HG02798 (cell line): ENCODE measurements around the gene KCNJ10.
"Not testable (repeated sequence)": the region's sequence is repeated elsewhere in the genome, so short reads cannot be mapped to it uniquely, and the experiment has no call there.

ENCODE experiments used
- ATAC-seq: cut with Tn5 transposase; IDR thresholded peaks from one replicate; pipeline ENCODE4 v1.9.1; 2021; ENCODE audit warnings: mild to moderate bottlenecking; ENCODE audit not compliant: unreplicated experiment, poor library complexity

KCNJ10 gene

DNA sequence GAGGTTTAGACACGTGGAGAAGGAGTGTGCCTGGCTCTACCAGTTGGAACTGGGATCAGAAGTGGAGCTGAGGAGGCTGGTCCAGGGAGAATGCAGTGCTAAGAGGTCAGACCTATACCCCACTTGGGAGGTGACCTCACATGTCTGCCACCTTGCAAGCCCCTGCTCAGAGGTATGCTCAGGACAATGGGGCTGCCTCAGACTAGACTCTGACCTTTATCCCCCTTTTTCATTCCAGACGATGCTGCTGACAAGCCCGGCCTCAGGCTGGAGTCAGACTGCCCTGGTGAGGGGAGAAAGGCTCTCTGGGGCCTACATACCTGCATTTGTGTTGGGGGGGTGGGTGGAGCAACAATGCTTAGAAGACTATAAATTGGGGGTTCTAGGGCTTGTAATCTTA, 5.2 kb downstream of the KCNJ10 start:
- no peak for ATAC-seq

DNA sequence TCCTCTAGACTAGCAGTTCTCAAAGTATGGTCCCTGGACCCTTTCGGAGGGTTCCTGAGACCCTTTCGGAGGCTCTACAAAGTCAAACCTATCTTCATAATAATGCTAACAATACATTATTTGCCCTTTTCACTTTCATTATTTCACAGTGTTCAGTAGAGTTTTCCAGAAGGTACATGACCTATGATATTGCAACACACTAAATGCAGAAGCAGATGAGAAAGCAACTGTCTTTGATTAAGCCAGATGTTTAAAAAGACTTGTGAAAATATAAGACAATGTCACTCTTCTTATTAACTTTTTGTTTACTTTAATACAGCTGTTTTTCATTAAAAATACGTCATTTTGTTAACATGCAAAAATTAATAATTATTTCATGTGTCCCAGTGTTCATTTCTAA, 5.8 kb downstream of the KCNJ10 start:
- no peak for ATAC-seq

- ATAC-seq, result no peak
Observed at GRCh38 chr1:160063176-160063575, 6.8 kb downstream of the KCNJ10 start.

GRCh38 chr1:160062230-160062532, 7.8 kb downstream of the KCNJ10 start:
- no peak for ATAC-seq

- ATAC-seq, result no peak
Observed at GRCh38 chr1:160061369-160062229, 8.4 kb downstream of the KCNJ10 start.

DNA sequence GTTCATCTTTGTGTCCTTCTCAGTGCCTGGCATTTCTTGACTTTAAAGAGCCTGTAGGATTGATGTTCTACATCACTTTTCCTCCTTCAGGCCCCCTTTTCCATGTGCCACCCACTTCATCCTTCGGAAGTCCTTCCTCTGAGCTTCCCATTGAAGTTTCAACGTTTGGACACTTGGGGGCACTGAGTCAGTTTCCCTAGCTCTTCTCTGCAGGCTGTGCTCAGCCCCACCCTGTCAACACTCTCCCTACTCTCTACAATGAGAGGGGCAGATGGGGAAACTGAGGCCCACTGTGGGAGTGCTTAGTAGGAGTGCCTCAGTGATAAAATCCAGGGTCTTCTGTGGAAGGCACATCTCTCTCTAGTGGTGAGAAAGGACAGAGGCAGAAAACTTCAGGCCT, 11.9 kb downstream of the KCNJ10 start:
- no peak for ATAC-seq

GRCh38 chr1:160056648-160057169, 13.3 kb downstream of the KCNJ10 start:
- no peak for ATAC-seq

GRCh38 chr1:160053548-160054365, 16.2 kb downstream of the KCNJ10 start:
- no peak for ATAC-seq

DNA sequence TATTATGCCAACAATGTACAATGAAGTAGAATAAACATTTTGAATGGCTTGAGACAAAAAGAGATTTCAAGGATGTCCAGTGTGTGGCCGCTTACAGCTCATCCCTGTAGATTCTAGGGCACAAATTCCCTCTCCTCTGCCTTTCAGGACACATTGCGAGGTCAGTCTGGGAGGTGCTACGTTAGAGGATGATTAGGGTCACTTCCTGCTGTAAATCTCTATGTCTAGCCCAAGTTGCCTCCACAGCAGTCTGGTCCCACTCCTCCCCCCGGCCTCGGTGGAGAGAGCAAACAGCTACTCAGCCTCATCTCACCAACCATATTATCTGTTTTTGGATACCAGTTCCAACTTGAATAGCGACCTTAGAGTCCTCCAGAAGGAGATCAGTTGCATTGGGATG, 17.0 kb downstream of the KCNJ10 start:
- ATAC-seq, result no peak

DNA sequence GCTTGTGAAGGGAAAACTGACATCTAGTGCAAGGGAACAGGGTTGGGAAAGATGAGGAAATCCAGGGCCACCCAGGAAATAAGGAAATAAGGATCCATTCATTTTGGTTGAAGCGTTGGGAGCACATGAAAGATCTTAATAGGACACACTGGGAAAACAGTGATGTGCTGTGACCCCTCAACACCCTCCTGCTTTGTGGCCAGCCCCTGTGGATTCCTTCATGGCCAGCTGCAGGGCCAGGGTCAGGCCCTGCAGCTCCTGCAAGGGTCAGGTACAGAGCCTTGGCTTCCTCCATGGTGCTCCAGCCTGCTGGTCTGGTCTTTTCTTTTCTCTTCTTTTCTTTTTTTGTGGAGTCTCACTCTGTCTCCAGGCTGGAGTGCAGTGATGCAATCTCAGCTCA, 19.3 kb downstream of the KCNJ10 start:
- ATAC-seq, result no peak

- ATAC-seq, result not testable (repeated sequence)
Observed at GRCh38 chr1:160050182-160050581, 19.8 kb downstream of the KCNJ10 start.

GRCh38 chr1:160049101-160049500, 20.9 kb downstream of the KCNJ10 start:
- no peak for ATAC-seq

DNA sequence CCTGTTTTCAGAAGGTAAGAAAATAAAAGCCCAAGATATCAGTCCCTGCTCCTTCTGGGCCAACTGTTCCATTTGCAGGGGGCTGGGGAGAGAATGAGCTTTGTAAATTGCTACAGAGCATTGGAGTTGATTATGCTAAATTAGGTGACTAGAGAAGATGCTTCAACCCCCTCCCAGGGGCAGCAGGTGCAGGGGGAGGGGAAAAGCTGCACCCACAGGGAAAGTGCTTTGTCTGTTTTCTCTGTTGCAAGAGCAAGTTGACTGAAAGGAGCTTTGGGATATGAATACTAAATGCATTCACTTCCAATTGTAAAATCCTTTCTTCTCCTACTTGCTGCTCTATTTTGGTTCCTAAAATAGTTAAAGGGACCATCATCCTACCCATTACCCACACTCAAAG, 21.6 kb downstream of the KCNJ10 start:
- no peak for ATAC-seq

DNA sequence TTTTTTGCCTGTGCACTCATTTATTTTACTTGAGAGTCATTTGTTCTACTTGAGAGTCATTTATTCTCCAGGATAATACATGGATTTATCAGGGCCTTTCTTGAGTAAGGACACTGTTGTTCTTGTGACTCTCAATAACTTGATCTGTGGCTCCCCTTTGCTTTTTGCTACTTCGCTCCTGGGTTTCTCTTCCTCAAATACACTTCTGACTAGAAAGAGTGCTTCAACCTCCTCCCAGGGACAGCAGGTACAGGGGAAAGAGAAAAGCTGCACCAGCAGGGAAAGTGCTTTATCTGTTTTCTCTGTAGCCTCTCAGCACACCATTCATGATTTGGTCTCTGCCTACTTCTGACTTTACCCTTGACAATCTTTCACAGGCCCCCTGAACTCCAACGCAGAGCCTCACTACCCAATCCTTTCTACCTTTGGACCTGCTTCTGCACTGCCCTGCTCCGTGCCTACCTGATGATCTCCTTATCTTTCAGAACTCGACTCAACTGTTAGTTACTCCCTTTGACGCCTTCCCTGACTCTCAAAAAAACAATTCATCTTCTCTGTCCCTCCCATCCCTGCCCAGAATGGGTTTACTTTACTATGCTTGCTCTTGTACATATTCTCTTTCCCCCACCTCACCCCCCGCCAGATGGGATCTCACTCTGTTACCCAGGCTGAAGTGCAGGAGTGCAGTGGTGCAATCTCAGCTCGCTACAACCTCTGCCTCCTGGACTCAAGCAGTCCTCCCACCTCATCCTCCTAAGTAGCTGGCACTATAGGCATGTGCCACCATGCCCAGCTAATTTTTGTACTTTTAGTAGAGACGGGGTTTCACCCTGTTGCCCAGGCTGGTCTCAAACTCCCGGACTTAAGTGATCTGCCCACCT, 22.6 kb downstream of the KCNJ10 start:
- peak; percentile 28 for ATAC-seq

- ATAC-seq, result peak; percentile 77
Observed at GRCh38 chr1:160046494-160047110, 23.4 kb downstream of the KCNJ10 start.

- no peak for ATAC-seq
Observed at GRCh38 chr1:160045653-160046052, 24.3 kb downstream of the KCNJ10 start.

GRCh38 chr1:160043543-160043942, 26.4 kb downstream of the KCNJ10 start:
- ATAC-seq, result no peak

GRCh38 chr1:160040476-160040875, 29.5 kb downstream of the KCNJ10 start:
- ATAC-seq, result no peak

GRCh38 chr1:160032165-160032820, 37.7 kb downstream of the KCNJ10 start:
- peak; percentile 19 for ATAC-seq
